Measurements from ENCODE around the gene KANK3. TPM values are rescaled to one million over a fixed set of nuclear protein-coding genes. Genes with fewer than 3 reads are reported as not detected.
A peak's percentile ranks its signal among the peaks of the same experiment; 100 is the strongest.

Gene KANK3
- polyA plus RNA-seq (0.15 to 0.27 TPM (median 0.16 TPM) in 3 replicates), polyA minus RNA-seq (0.07 to 0.10 TPM in 2 of 3 replicates, not detected in the other)
- polyA plus RNA-seq (2011; ENCODE audit: low read depth) = 0.14 TPM
- polyA plus RNA-seq (2011; cell fraction: cytosol; rRNA removed) = 0.13 TPM in 1 of 2 replicates, not detected in the other
- polyA plus RNA-seq (2011; cell fraction: nucleus; rRNA removed) = 0.37 and 0.38 TPM in 2 replicates
- 0.13 and 0.48 TPM in 2 replicates for polyA plus RNA-seq (2012; ENCODE audit: low replicate concordance)
- polyA minus RNA-seq (2011; cell fraction: cytosol; rRNA and poly(A)+ RNA removed) = not detected
- polyA minus RNA-seq (2011; cell fraction: nucleus; rRNA and poly(A)+ RNA removed) = not detected in 2 replicates

GRCh38 chr19:8342684-8343482, at the start of gene KANK3:
Gene KANK3 (minus strand): TSS chr19:8343262. CDS start chr19:8337828, 5,434 bp downstream.
- H3K4me2 ChIP-seq (ENCODE audit: control insufficient read depth, extremely low read depth, insufficient read depth, low read depth, low read length) = peak within 1 kb of the TSS; percentile 15
- peaks cover 8% of the 10 kb centered on the region for H3K27me3 ChIP-seq (ENCODE audit: control insufficient read depth, extremely low read depth, insufficient read depth, low read length)
- peak within 1 kb of the TSS; percentile 26 for H2AFZ ChIP-seq (ENCODE audit: control insufficient read depth, low read length)
- peak within 1 kb of the TSS; percentile 29 to 40 (median 38) for H3K4me3 ChIP-seq (ENCODE audit: control insufficient read depth in 2 of 3, extremely low read depth in 1 of 3, insufficient read depth in 2 of 3, low read depth in 1 of 3, low read length in 3 of 3)
- H3K79me2 ChIP-seq (ENCODE audit: control insufficient read depth, insufficient read depth, low read length) = no peaks in the 10 kb centered on the region
- dilution Hi-C loops (cut with MboI; ENCODE audit: extremely low pct_ligation_motif_present, low sequenced_read_pairs) = no loop called here
- H3K9me3 ChIP-seq (ENCODE audit: control insufficient read depth, low read depth, low read length) = no peaks in the 10 kb centered on the region
- no peaks in the 10 kb centered on the region for H3K9me1 ChIP-seq (ENCODE audit: control insufficient read depth, extremely low read depth, insufficient read depth, low read length)
- H3K36me3 ChIP-seq (ENCODE audit: control insufficient read depth in 2 of 2, extremely low read depth in 1 of 2, insufficient read depth in 2 of 2, low read length in 2 of 2) = no peaks in the 10 kb centered on the region
- DNase-seq (ENCODE audit: low read depth, low spot score) (peak; percentile 78), FAIRE-seq (peak; percentile 57)
- H3K27ac ChIP-seq (ENCODE audit: control insufficient read depth, insufficient read depth, low read length) = no peak within 1 kb of the TSS
- no peak for TF ChIP-seq EZH2 (IDR thresholded peaks at IDR 0.05; ENCODE audit: low read length)
- TF ChIP-seq CTCF (optimal IDR thresholded peaks at IDR 0.05 in 1 of 3, IDR thresholded peaks at IDR 0.05 in 1 of 3, conservative IDR thresholded peaks at IDR 0.05 in 1 of 3; ENCODE audit: extremely low read depth in 1 of 3, insufficient read depth in 2 of 3, low read length in 3 of 3) = no peak
- H3K4me1 ChIP-seq (ENCODE audit: control insufficient read depth, extremely low read depth, insufficient read depth, low read length) = no peaks in the 10 kb centered on the region
- H4K20me1 ChIP-seq (ENCODE audit: control insufficient read depth, extremely low read depth, insufficient read depth, low read length) = no peaks in the 10 kb centered on the region
- no peak within 1 kb of the TSS for H3K9ac ChIP-seq (ENCODE audit: control insufficient read depth, extremely low read depth, insufficient read depth, low read length)

- H3K79me2 ChIP-seq (ENCODE audit: control insufficient read depth, insufficient read depth, low read length) = peaks cover 43% of the 10 kb centered on the region
- no peaks in the 10 kb centered on the region for H3K27me3 ChIP-seq (ENCODE audit: control insufficient read depth, extremely low read depth, insufficient read depth, low read length)
- peaks cover 7% of the 10 kb centered on the region for H3K9me1 ChIP-seq (ENCODE audit: control insufficient read depth, extremely low read depth, insufficient read depth, low read length)
- peaks cover 5% of the 10 kb centered on the region for H4K20me1 ChIP-seq (ENCODE audit: control insufficient read depth, extremely low read depth, insufficient read depth, low read length)
- H3K9ac ChIP-seq (ENCODE audit: control insufficient read depth, extremely low read depth, insufficient read depth, low read length) = no peak overlapping the region
- no peak overlapping the region for H3K4me2 ChIP-seq (ENCODE audit: control insufficient read depth, extremely low read depth, insufficient read depth, low read depth, low read length)
- H2AFZ ChIP-seq (ENCODE audit: control insufficient read depth, low read length) = no peak overlapping the region
- H3K36me3 ChIP-seq (ENCODE audit: control insufficient read depth in 2 of 2, extremely low read depth in 1 of 2, insufficient read depth in 2 of 2, low read length in 2 of 2) = no peaks in the 10 kb centered on the region
- H3K27ac ChIP-seq (ENCODE audit: control insufficient read depth, insufficient read depth, low read length) = no peak overlapping the region
- H3K4me1 ChIP-seq (ENCODE audit: control insufficient read depth, extremely low read depth, insufficient read depth, low read length) = peaks cover 29% of the 10 kb centered on the region
- FAIRE-seq = no peak
- H3K4me3 ChIP-seq (ENCODE audit: control insufficient read depth in 2 of 3, extremely low read depth in 1 of 3, insufficient read depth in 2 of 3, low read depth in 1 of 3, low read length in 3 of 3) = no peak overlapping the region
- no peaks in the 10 kb centered on the region for H3K9me3 ChIP-seq (ENCODE audit: control insufficient read depth, low read depth, low read length)
- DNase-seq (ENCODE audit: low read depth, low spot score) = no peak
- TF ChIP-seq CTCF (optimal IDR thresholded peaks at IDR 0.05 in 1 of 3, IDR thresholded peaks at IDR 0.05 in 1 of 3, conservative IDR thresholded peaks at IDR 0.05 in 1 of 3; ENCODE audit: extremely low read depth in 1 of 3, insufficient read depth in 2 of 3, low read length in 3 of 3) (no peak), EZH2 (IDR thresholded peaks at IDR 0.05; ENCODE audit: low read length) (no peak)
- dilution Hi-C loops (cut with MboI; ENCODE audit: extremely low pct_ligation_motif_present, low sequenced_read_pairs) = no loop called here
Observed at GRCh38 chr19:8392017-8392591, 49.0 kb upstream of the KANK3 start.

Measured in keratinocyte (primary cell).